ENCODE measurements around the gene SYDE2. TPM values are rescaled to one million over a fixed set of nuclear protein-coding genes. Genes with fewer than 3 reads are reported as not detected.
A peak's percentile ranks its signal among the peaks of the same experiment; 100 is the strongest.

SYDE2 gene
- total and polyA plus RNA-seq, 9 of the 15 experiments (the other 6 are each of a cell fraction or from before 2014, with no cell fraction given), result 0.39 to 8.7 (median 4.5) TPM

- TF ChIP-seq HBP1 (CRISPR knock-in tag; IDR thresholded peaks at IDR 0.05) (no peak), SIRT6 (IDR thresholded peaks at IDR 0.05; ENCODE audit: low read depth, low read length) (no peak), SRSF9 (IDR thresholded peaks at IDR 0.05; ENCODE audit: borderline replicate concordance, low read depth, low read length) (no peak), CAMTA2 (CRISPR knock-in tag; conservative IDR thresholded peaks at IDR 0.05) (no peak), MEIS2 (IDR thresholded peaks at IDR 0.05; ENCODE audit: partially characterized antibody) (peak; percentile 95), MYC (IDR thresholded peaks at IDR 0.05; ENCODE audit: low read depth, low read length) (no peak), MYC (CRISPR knock-in tag; IDR thresholded peaks at IDR 0.05; ENCODE audit: borderline replicate concordance, low read depth) (no peak), ZNF324 (CRISPR knock-in tag; IDR thresholded peaks at IDR 0.05) (no peak), HMG20B (CRISPR knock-in tag; IDR thresholded peaks at IDR 0.05) (no peak), ARNT (IDR thresholded peaks at IDR 0.05) (0 out of 4 replicates have a peak, but pooled peaks of 1 of the 2 experiments have one; percentile 48), NCOA6 (IDR thresholded peaks at IDR 0.05) (peak; percentile 29; the same call in 1 of the 2 replicates), SP2 (IDR thresholded peaks at IDR 0.05; ENCODE audit: extremely low read depth, low read depth, low read length, poor library complexity, severe bottlenecking) (no peak), TBL1XR1 (IDR thresholded peaks at IDR 0.05; ENCODE audit: low read length in 2 of 2) (no peak), POLR3G (IDR thresholded peaks at IDR 0.05; ENCODE audit: extremely low read depth, insufficient read length, insufficient replicate concordance) (no peak), ZNF740 (CRISPR knock-in tag; IDR thresholded peaks at IDR 0.05) (no peak), ZNF740 (tag; IDR thresholded peaks at IDR 0.05) (no peak), E4F1 (CRISPR knock-in tag; IDR thresholded peaks at IDR 0.05; ENCODE audit: borderline replicate concordance) (no peak), ZNF655 (CRISPR knock-in tag; IDR thresholded peaks at IDR 0.05) (0 out of 2 replicates have a peak, but pooled peaks have one; percentile 34), PREB (CRISPR knock-in tag; IDR thresholded peaks at IDR 0.05) (no peak), GABPB1 (CRISPR knock-in tag; IDR thresholded peaks at IDR 0.05) (no peak), MAFK (IDR thresholded peaks at IDR 0.05; ENCODE audit: low read length) (no peak), ZNF239 (CRISPR knock-in tag; IDR thresholded peaks at IDR 0.05) (no peak)
Measured at GRCh38 chr1:85244271-85245061, 43.6 kb upstream of the SYDE2 start (continued).
